ENCODE measurements around the gene XPA.

The XPA gene

DNA sequence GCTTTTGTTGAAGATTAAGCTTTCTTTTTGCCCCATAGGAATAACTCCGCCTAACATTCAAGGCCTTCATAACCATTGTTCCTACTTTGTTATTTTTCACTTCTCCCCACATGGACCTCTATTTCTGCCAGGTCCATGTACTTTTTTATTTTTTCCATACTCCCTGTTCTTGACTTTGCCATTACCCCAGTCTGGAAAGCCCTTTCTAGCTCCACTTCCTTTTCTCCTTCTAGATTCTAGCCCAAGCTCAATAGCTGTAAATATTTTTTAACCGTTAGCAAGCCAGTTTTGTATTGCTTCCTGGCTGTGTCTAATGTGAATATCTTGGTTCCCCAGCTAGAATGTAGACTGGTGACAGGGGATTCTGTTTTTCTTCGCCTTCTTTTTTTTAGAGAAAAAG lies 37.4 kb downstream of the XPA start:
- H3K4me3 ChIP-seq (ENCODE audit: low read depth, low read length): no peak overlapping the region
- DNase-seq (ENCODE audit: low read depth): no peak
- TF ChIP-seq, protein P1, sequence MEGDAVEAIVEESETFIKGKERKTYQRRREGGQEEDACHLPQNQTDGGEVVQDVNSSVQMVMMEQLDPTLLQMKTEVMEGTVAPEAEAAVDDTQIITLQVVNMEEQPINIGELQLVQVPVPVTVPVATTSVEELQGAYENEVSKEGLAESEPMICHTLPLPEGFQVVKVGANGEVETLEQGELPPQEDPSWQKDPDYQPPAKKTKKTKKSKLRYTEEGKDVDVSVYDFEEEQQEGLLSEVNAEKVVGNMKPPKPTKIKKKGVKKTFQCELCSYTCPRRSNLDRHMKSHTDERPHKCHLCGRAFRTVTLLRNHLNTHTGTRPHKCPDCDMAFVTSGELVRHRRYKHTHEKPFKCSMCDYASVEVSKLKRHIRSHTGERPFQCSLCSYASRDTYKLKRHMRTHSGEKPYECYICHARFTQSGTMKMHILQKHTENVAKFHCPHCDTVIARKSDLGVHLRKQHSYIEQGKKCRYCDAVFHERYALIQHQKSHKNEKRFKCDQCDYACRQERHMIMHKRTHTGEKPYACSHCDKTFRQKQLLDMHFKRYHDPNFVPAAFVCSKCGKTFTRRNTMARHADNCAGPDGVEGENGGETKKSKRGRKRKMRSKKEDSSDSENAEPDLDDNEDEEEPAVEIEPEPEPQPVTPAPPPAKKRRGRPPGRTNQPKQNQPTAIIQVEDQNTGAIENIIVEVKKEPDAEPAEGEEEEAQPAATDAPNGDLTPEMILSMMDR (IDR thresholded peaks at IDR 0.05; ENCODE audit: low read depth, low read length, missing control alignments): no peak

DNA sequence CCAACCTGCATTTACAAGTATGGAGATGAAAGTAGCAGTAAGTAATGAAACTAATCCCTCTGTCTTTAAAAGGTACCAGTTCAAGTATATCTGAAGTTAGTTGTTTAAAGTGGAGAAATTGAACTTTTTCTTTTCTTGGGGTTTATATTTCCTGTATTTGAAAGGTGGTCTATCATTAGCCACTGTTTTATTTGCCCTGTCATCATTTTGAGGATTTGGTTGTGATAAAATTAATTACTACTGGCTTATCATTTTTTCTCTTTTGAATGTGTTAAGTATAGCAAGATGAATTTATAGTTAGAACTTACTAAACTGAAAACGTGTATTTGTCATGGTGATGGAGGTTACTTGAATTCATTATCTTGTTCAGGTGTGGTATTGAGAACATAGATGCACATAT lies 38.4 kb downstream of the XPA start:
- TF ChIP-seq, protein P1 (IDR thresholded peaks at IDR 0.05; ENCODE audit: low read depth, low read length, missing control alignments): no peak
- DNase-seq (ENCODE audit: low read depth): no peak
- H3K4me3 ChIP-seq (ENCODE audit: low read depth, low read length): no peak overlapping the region

DNA sequence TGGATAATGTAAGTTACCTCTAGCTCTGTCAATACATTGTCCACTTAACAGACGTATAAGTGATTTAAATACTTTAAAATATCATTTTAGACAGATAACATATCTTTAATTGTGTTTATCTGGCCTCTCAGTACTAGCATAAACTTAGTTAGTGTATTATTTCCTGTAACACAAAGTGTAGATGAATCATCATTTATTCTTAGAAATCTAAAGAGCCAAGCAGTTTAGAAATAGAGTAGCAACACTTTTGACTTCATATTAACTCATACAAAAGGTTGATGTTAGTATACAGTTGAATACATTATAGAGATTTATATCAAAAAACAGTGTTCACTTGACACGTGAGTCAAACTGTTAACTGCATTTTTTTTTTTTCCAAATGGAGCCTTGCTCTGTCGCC lies 45.5 kb downstream of the XPA start:
- H3K4me3 ChIP-seq (ENCODE audit: low read depth, low read length): no peak overlapping the region
- TF ChIP-seq, protein P1 (IDR thresholded peaks at IDR 0.05; ENCODE audit: low read depth, low read length, missing control alignments): no peak
- no peak for DNase-seq (ENCODE audit: low read depth)

DNA sequence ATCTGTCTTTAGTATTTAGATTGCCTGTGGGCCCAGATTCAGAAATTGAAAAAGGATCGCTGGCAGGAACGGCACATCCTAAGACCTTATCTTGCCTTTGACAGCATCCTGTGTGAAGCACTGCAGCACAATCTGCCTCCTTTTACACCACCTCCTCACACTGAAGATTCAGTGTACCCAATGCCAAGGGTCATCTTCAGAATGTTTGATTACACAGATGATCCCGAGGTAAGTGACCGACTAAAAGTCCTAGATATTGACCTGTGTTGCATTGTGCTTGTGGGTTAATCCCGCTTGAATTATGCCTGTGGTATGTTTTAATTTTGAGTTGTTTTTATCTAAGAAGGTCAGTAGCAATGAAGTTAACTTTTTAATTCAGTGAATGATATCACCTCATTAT lies 49.1 kb downstream of the XPA start:
- H3K4me3 ChIP-seq (ENCODE audit: low read depth, low read length): no peak overlapping the region
- no peak for DNase-seq (ENCODE audit: low read depth)

DNA sequence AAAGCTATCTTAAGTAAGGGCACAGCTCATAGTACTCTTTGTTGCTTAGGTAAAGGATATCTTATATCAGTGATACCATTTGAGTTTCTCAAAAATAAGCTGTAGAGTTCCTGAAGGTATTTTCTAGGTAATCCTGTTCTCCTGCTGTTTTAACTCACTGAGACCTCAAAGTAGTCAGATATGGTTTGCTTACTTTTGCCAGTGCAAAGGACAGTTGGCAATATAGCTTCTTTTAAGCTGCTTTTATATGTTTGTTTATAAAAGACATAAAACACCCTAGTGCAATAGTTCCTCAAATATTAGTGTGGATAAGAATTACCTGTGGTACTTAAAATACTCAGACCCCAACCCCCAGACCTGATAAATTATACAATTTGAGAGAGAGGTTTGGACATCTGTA lies 51.4 kb downstream of the XPA start:
- no peak overlapping the region for H3K4me3 ChIP-seq (ENCODE audit: low read depth, low read length)
- TF ChIP-seq, protein P1 (IDR thresholded peaks at IDR 0.05; ENCODE audit: low read depth, low read length, missing control alignments): no peak
- DNase-seq (ENCODE audit: low read depth): no peak

More for the DNA sequence above, 49.1 kb downstream of the XPA start:
- TF ChIP-seq, protein P1 (IDR thresholded peaks at IDR 0.05; ENCODE audit: low read depth, low read length, missing control alignments): no peak

DNA sequence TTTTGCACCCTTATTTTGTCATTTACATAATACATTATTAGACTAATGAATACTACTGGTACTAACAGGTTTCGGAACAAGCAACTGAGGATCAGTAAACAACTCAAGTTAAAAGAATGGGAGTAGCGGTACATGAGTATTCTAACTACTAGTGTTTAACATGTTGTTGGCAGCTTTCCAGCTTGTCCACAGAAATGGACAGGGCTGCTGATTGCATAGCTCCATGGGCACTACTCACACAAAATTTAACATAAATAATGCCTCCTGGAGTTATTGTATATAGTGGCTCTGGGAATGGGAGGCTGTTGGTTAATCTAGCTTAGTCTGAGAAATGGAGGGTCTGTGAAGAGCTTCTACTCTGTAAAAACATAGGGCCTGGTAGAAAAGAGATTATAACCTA lies 56.8 kb downstream of the XPA start:
- TF ChIP-seq, protein P1 (IDR thresholded peaks at IDR 0.05; ENCODE audit: low read depth, low read length, missing control alignments): no peak
- H3K4me3 ChIP-seq (ENCODE audit: low read depth, low read length): no peak overlapping the region
- DNase-seq (ENCODE audit: low read depth): no peak

DNA sequence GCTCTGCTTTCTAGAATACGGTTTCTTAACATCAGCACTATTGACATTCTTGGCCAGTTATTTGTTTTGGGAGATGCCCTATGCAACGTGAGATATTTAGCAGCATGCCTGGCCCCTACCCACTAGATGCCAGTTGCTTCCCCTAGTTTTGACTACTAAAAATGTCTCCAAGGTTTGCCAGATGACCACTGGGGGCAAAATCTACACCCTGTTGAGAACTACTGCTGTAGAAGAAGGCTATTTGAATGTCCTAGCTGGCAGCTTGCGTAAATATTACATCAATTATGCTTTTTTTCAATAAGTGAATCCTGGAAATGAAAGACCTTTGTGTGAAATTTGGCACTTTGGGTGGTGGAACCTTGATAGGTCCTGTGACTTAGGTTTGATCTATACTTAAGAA lies 58.5 kb downstream of the XPA start:
- H3K4me3 ChIP-seq (ENCODE audit: low read depth, low read length): no peak overlapping the region
- no peak for DNase-seq (ENCODE audit: low read depth)
- TF ChIP-seq, protein P1 (IDR thresholded peaks at IDR 0.05; ENCODE audit: low read depth, low read length, missing control alignments): peak; percentile 37

All from GM12864 (cell line).